AG10803 (cell line): ENCODE results near the gene ERC1.
A peak's percentile ranks its signal among the peaks of the same experiment; 100 is the strongest.
"Not testable (repeated sequence)": the region's sequence is repeated elsewhere in the genome, so short reads cannot be mapped to it uniquely, and the experiment has no call there.

Experiments used
- DNase-seq: peaks from one replicate; pipeline ENCODE4 v3.0.0; 2010; ENCODE audit warnings: low read depth
- H3K4me3 ChIP-seq: 2 replicates; pipeline ENCODE4 v1.5.1; 2011; ENCODE audit warnings: mild to moderate bottlenecking, low read length, control low read depth
- TF ChIP-seq, protein P1 (sequence below): conservative IDR thresholded peaks from 2 replicates; pipeline ENCODE4 v1.5.1; 2011; ENCODE audit warnings: mild to moderate bottlenecking, low read length, control low read depth, inconsistent platforms

Gene ERC1

DNA sequence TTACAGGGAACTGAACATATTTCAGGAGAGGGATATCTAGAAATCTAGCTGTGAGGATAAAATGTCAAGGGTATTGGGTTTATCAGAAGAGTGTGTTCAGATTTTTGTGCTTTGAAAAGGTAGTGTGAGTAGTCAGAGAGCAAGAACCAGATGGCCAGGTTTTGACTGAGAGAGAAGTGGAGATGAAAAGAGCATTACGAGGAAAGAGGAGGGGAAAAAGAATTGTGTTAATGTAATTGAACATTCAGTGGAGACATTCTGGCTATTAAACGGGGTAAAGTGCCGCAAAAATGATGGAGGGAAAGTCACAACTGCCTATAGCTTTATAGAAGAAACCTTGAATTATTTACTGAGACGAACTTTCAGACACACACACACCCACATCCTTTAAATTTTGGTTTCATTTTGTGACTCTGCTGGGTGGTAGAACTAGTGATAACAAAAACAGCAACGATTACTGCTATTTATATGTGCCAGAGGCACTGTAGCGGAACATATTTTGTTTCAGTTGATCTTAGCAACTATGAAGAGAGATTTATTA lies 213.6 kb downstream of the ERC1 start:
- peak overlapping the region; percentile 56 for H3K4me3 ChIP-seq
- DNase-seq, result no peak
- TF ChIP-seq, protein P1, sequence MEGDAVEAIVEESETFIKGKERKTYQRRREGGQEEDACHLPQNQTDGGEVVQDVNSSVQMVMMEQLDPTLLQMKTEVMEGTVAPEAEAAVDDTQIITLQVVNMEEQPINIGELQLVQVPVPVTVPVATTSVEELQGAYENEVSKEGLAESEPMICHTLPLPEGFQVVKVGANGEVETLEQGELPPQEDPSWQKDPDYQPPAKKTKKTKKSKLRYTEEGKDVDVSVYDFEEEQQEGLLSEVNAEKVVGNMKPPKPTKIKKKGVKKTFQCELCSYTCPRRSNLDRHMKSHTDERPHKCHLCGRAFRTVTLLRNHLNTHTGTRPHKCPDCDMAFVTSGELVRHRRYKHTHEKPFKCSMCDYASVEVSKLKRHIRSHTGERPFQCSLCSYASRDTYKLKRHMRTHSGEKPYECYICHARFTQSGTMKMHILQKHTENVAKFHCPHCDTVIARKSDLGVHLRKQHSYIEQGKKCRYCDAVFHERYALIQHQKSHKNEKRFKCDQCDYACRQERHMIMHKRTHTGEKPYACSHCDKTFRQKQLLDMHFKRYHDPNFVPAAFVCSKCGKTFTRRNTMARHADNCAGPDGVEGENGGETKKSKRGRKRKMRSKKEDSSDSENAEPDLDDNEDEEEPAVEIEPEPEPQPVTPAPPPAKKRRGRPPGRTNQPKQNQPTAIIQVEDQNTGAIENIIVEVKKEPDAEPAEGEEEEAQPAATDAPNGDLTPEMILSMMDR, result no peak

DNA sequence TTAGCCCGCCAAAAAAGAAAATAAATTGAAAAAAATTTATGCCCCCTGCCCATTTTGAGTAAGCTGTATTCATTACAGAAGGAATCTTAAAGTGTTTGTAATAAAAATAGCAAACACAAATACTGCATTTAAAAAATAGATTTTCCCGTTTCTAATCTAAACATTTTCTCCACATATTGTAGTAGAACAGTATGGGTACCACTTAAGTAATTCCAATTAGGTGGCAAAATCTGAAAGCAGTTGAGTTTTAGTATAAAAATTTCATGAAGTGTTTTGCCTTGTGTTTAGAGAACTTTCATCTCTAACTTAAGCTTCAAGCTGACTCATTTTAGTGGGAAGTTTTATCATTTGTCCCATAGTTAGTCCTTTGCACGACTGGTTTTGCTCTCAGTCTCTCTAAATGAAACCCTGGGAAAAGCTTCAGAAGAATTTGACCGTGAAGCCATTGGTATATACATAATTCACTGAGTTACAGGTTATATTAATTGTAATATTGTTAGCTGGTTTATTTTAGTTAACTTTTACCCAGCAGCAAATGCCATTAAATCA lies 214.6 kb downstream of the ERC1 start:
- no peak overlapping the region for H3K4me3 ChIP-seq
- TF ChIP-seq, protein P1, result no peak
- DNase-seq, result peak; percentile 29

DNA sequence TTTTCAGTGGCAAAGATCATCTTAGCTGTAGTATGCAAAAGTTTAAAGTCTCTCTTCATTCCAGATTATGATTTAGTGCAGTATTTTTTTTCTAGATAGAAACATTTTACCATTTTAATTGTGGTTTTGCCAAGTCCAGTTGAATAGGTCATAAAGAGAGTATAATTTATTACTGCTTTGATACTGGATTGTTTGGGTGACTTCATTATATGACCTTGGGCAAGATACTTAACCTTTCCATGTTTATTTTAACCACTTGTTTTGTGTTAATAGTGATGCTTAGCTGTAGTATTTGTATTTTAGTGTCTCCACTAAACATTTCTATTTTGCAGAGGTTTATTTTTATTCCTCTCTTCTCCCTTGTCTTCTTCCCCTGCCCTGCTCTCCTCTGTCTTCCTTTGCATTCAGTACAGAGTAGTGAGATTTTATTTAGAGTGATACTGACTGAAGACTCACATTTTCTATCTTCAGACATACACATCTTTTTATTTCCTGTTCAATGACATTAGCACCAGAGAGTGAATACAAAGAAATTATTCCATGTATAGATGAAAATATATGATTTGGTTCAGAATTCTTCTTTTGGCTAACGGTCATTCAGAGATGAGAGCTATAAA lies 215.2 kb downstream of the ERC1 start:
- no peak for DNase-seq
- TF ChIP-seq, protein P1, result no peak
- H3K4me3 ChIP-seq, result no peak overlapping the region

DNA sequence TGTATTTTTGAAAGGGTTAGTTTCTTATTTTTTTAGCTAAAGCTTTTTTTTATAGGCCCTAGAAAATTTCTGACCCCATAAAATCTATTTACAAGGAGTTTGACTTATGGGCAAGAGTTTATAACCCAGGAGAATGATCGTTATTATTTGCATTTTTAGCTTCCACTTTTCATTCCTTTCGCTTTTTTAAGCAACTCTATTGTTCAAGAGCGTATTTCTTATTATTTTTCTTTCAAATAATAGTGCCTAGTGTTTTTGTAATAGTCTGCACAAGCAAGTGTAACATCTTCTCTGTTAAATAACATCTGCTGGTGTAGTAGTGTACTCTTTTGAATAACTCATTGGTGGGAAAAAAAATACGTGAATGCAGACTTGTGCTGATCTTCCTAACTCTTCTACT lies 216.3 kb downstream of the ERC1 start:
- TF ChIP-seq, protein P1, result no peak
- no peak overlapping the region for H3K4me3 ChIP-seq
- DNase-seq, result no peak

DNA sequence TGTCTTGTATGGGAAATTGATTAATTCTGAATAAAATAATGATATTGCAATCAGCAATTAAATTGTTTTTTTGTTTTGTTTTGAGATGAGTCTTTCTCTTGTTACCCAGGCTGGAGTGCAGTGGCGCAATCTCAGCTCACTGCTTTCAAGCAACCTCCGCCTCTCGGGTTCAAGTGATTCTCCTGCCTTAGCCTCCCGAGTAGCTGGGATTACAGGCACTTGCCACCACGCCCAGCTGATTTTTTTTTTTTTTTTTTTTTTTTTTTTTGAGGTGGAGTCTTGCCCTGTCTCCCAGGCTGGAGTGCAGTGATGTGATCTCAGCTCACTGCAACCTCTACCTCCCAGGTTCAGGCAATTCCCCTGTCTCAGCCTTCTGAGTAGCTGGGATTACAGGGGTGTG lies 217.7 kb downstream of the ERC1 start:
- DNase-seq, H3K4me3 ChIP-seq: not testable (repeated sequence)

DNA sequence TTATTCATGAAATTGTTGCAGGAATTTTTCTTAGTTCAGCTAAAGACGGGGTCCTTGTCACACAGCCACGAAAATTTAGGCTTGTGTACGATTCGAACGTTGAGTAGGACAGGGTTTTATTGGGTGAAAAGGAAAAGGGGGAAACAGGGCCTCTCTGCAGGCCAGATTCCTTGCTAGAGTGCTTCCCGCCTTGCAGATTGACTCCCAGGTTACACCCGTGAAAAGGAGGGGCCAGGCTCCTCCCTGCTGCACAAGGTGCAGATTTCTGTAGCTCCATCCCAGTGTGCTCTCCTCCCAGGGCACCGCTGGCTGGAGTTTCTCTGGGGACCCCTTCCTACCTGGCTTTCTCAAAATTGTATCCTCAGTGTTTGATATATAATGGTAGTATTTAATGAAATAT lies 221.5 kb downstream of the ERC1 start:
- no peak overlapping the region for H3K4me3 ChIP-seq
- TF ChIP-seq, protein P1, result no peak

DNA sequence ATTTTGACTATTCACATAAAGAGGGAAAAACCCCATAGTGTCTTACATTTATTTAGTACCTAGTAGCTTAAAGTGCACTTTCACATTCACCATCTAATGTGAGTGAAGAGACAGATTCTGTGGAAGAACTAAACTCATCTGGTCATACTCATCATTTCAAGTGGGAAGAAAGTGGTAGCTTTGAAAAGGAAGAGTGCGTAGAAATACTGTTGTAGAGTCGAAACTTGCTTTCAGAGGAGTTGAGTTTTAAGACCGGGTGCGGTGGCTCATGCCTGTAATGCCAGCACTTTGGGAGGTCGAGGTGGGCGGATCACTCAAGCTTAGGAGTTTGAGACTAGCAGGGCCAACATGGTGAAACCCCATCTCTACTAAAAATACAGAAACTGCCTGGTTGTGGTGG lies 222.2 kb downstream of the ERC1 start:
- TF ChIP-seq, protein P1, result no peak
- no peak for DNase-seq
- H3K4me3 ChIP-seq, result no peak overlapping the region

More for the DNA sequence above, 221.5 kb downstream of the ERC1 start:
- no peak for DNase-seq
